ENCODE measurements around the gene ZNF266.

ZNF266 gene

GRCh38 chr19:9435279-9436268 is at the start of gene ZNF266:
ZNF266 (minus strand) TSS chr19:9435573; CDS start chr19:9420089, 15,484 bp downstream.
- DNase-seq (ENCODE audit: insufficient read length, low spot score): peak; percentile 94
- peak; percentile 97 for FAIRE-seq

GRCh38 chr19:9485140-9485539 is 49.8 kb upstream of the ZNF266 start:
- DNase-seq (ENCODE audit: insufficient read length, low spot score) (no peak), FAIRE-seq (no peak)

GRCh38 chr19:9474975-9475374 is 39.6 kb upstream of the ZNF266 start:
- DNase-seq (ENCODE audit: insufficient read length, low spot score) (no peak), FAIRE-seq (no peak)

- FAIRE-seq (no peak), DNase-seq (ENCODE audit: insufficient read length, low spot score) (no peak)
Observed at GRCh38 chr19:9467161-9467560, 31.8 kb upstream of the ZNF266 start.

GRCh38 chr19:9461938-9462337 is 26.6 kb upstream of the ZNF266 start:
- FAIRE-seq: no peak

GRCh38 chr19:9456018-9456689 is 20.8 kb upstream of the ZNF266 start:
- FAIRE-seq (no peak), DNase-seq (ENCODE audit: insufficient read length, low spot score) (no peak)

More at GRCh38 chr19:9461938-9462337, 26.6 kb upstream of the ZNF266 start:
- no peak for DNase-seq (ENCODE audit: insufficient read length, low spot score)

- DNase-seq (ENCODE audit: insufficient read length, low spot score) (no peak), FAIRE-seq (no peak)
Observed at GRCh38 chr19:9453953-9454352, 18.6 kb upstream of the ZNF266 start.

GRCh38 chr19:9445037-9445436 is 9.7 kb upstream of the ZNF266 start:
- FAIRE-seq (no peak), DNase-seq (ENCODE audit: insufficient read length, low spot score) (no peak)

GRCh38 chr19:9436358-9436757 is 985 bp upstream of the ZNF266 start:
- FAIRE-seq: no peak
- no peak for DNase-seq (ENCODE audit: insufficient read length, low spot score)

- no peak for FAIRE-seq
Observed at GRCh38 chr19:9431475-9431874, 3.9 kb downstream of the ZNF266 start.

GRCh38 chr19:9430444-9430843 is 4.9 kb downstream of the ZNF266 start:
- FAIRE-seq: no peak
- DNase-seq (ENCODE audit: insufficient read length, low spot score): no peak

More at GRCh38 chr19:9431475-9431874, 3.9 kb downstream of the ZNF266 start:
- no peak for DNase-seq (ENCODE audit: insufficient read length, low spot score)

GRCh38 chr19:9427941-9428340 is 7.4 kb downstream of the ZNF266 start:
- no peak for FAIRE-seq
- no peak for DNase-seq (ENCODE audit: insufficient read length, low spot score)

- DNase-seq (ENCODE audit: insufficient read length, low spot score) (no peak), FAIRE-seq (no peak)
Observed at GRCh38 chr19:9413240-9413954, 22.0 kb downstream of the ZNF266 start.

- FAIRE-seq (no peak), DNase-seq (ENCODE audit: insufficient read length, low spot score) (no peak)
Observed at GRCh38 chr19:9407827-9408226, 27.5 kb downstream of the ZNF266 start.

GRCh38 chr19:9406798-9407352 is 28.5 kb downstream of the ZNF266 start:
- no peak for FAIRE-seq
- DNase-seq (ENCODE audit: insufficient read length, low spot score): no peak

GRCh38 chr19:9381361-9381785 is 54.0 kb downstream of the ZNF266 start:
- no peak for FAIRE-seq
- no peak for DNase-seq (ENCODE audit: insufficient read length, low spot score)

- FAIRE-seq (no peak), DNase-seq (ENCODE audit: insufficient read length, low spot score) (no peak)
Observed at GRCh38 chr19:9370738-9371619, 64.4 kb downstream of the ZNF266 start.

- FAIRE-seq (no peak), DNase-seq (ENCODE audit: insufficient read length, low spot score) (no peak)
Observed at GRCh38 chr19:9362905-9363304, 72.5 kb downstream of the ZNF266 start, which contains the start of gene ZNF177. ZNF177 (plus strand) TSS chr19:9363013; CDS start chr19:9378312, 15,299 bp downstream.
